Measurements from ENCODE around the gene ZNF133. TPM values are rescaled to one million over a fixed set of nuclear protein-coding genes. Genes with fewer than 3 reads are reported as not detected.

Gene ZNF133
- polyA plus RNA-seq, 1 donor from 2014 or later: 71.2 TPM

DNA sequence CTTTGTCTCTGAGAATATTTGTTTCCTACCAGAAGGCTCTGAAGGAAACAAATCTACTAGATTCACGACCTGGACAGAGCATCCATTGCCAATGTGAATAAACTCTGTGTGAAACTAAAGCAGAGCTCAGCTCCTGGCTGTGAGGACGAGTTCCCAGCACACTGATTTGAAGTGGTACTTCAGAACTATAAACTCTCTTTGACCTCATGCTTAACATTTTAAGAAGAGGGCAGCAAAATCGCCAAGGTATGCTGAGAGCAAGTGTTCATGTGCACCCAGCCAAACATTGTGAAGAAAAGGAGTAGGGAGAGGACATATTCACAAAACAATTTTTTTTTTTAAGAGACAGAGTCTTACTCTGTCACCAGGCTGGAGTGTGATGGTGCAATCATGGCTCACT, 33.7 kb upstream of the ZNF133 start:
- H3K79me2 ChIP-seq (replicated peaks; ENCODE audit: insufficient read depth, low read length): no peaks in the 10 kb centered on the region
- no peaks in the 10 kb centered on the region for H3F3A ChIP-seq (ENCODE audit: insufficient read depth, low read length, poor library complexity, severe bottlenecking)
- H2AFZ ChIP-seq (ENCODE audit: low read depth, low read length): no peak overlapping the region
- no peak overlapping the region for H3K27ac ChIP-seq (ENCODE audit: low read length)
- H3K36me3 ChIP-seq (ENCODE audit: insufficient read depth, low read length): no peaks in the 10 kb centered on the region
- H4K20me1 ChIP-seq (ENCODE audit: insufficient read depth): no peaks in the 10 kb centered on the region
- no peaks in the 10 kb centered on the region for H3K9me3 ChIP-seq (ENCODE audit: low read length)
- H3K4me2 ChIP-seq (ENCODE audit: low read length): no peak overlapping the region
- no peak overlapping the region for H3K9ac ChIP-seq (ENCODE audit: low read length)
- no peaks in the 10 kb centered on the region for H3K9me2 ChIP-seq (ENCODE audit: insufficient read depth, low read length)
- H3K4me3 ChIP-seq (ENCODE audit: low read length): no peak overlapping the region
- no peaks in the 10 kb centered on the region for H3K27me3 ChIP-seq (ENCODE audit: insufficient read depth, low read depth, low read length)
- TF ChIP-seq, protein P1, sequence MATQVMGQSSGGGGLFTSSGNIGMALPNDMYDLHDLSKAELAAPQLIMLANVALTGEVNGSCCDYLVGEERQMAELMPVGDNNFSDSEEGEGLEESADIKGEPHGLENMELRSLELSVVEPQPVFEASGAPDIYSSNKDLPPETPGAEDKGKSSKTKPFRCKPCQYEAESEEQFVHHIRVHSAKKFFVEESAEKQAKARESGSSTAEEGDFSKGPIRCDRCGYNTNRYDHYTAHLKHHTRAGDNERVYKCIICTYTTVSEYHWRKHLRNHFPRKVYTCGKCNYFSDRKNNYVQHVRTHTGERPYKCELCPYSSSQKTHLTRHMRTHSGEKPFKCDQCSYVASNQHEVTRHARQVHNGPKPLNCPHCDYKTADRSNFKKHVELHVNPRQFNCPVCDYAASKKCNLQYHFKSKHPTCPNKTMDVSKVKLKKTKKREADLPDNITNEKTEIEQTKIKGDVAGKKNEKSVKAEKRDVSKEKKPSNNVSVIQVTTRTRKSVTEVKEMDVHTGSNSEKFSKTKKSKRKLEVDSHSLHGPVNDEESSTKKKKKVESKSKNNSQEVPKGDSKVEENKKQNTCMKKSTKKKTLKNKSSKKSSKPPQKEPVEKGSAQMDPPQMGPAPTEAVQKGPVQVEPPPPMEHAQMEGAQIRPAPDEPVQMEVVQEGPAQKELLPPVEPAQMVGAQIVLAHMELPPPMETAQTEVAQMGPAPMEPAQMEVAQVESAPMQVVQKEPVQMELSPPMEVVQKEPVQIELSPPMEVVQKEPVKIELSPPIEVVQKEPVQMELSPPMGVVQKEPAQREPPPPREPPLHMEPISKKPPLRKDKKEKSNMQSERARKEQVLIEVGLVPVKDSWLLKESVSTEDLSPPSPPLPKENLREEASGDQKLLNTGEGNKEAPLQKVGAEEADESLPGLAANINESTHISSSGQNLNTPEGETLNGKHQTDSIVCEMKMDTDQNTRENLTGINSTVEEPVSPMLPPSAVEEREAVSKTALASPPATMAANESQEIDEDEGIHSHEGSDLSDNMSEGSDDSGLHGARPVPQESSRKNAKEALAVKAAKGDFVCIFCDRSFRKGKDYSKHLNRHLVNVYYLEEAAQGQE (IDR thresholded peaks at IDR 0.05; ENCODE audit: borderline replicate concordance): no peak
- TF ChIP-seq EZH2 (IDR thresholded peaks at IDR 0.05; ENCODE audit: borderline replicate concordance, insufficient read depth, low read length, poor library complexity, severe bottlenecking) (no peak), MXI1 (conservative IDR thresholded peaks at IDR 0.05; ENCODE audit: poor library complexity, severe bottlenecking) (no peak), POLR2AphosphoS5 (IDR thresholded peaks at IDR 0.05) (no peak)

DNA sequence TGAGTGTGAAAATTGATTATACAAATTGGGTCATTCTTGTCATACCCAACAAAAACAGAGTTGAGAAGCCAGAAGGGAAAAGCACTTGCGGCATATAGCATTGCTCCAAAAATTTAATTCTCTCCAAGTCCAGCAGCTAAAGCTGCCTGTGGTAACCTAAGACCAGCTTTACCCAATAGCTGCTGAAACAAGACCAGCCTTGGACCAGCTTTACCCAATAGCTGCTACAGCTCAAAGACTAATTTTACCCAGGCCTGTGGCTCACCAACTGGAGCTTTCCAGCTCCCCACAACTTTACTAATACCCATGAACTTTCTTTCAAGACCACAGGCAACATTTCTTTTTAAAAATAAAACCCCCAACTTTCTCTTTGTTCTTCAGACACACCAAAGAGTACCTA, 32.8 kb upstream of the ZNF133 start:
- TF ChIP-seq TAF1 (IDR thresholded peaks at IDR 0.05; ENCODE audit: low read depth) (no peak), SMC3 (conservative IDR thresholded peaks at IDR 0.05; ENCODE audit: poor library complexity) (no peak), EZH2 (IDR thresholded peaks at IDR 0.05; ENCODE audit: borderline replicate concordance, insufficient read depth, low read length, poor library complexity, severe bottlenecking) (no peak), EP300 (conservative IDR thresholded peaks at IDR 0.05; ENCODE audit: poor library complexity, severe bottlenecking) (no peak), POLR2AphosphoS5 (IDR thresholded peaks at IDR 0.05) (no peak), RAD21 (conservative IDR thresholded peaks at IDR 0.05) (no peak), MXI1 (conservative IDR thresholded peaks at IDR 0.05; ENCODE audit: poor library complexity, severe bottlenecking) (no peak)
- TF ChIP-seq, protein P2, sequence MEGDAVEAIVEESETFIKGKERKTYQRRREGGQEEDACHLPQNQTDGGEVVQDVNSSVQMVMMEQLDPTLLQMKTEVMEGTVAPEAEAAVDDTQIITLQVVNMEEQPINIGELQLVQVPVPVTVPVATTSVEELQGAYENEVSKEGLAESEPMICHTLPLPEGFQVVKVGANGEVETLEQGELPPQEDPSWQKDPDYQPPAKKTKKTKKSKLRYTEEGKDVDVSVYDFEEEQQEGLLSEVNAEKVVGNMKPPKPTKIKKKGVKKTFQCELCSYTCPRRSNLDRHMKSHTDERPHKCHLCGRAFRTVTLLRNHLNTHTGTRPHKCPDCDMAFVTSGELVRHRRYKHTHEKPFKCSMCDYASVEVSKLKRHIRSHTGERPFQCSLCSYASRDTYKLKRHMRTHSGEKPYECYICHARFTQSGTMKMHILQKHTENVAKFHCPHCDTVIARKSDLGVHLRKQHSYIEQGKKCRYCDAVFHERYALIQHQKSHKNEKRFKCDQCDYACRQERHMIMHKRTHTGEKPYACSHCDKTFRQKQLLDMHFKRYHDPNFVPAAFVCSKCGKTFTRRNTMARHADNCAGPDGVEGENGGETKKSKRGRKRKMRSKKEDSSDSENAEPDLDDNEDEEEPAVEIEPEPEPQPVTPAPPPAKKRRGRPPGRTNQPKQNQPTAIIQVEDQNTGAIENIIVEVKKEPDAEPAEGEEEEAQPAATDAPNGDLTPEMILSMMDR (IDR thresholded peaks at IDR 0.05; ENCODE audit: poor library complexity, severe bottlenecking): no peak
- TF ChIP-seq, protein P1 (IDR thresholded peaks at IDR 0.05; ENCODE audit: borderline replicate concordance): no peak

More for the DNA sequence above, 32.8 kb upstream of the ZNF133 start:
- Histone ChIP-seq H3K27me3 (ENCODE audit: insufficient read depth, low read depth, low read length) (no peaks in the 10 kb centered on the region), H3K9ac (ENCODE audit: low read length) (no peak overlapping the region), H3K79me2 (replicated peaks; ENCODE audit: insufficient read depth, low read length) (no peaks in the 10 kb centered on the region), H3K36me3 (ENCODE audit: insufficient read depth, low read length) (no peaks in the 10 kb centered on the region), H3K4me3 (ENCODE audit: low read length) (no peak overlapping the region), H3F3A (ENCODE audit: insufficient read depth, low read length, poor library complexity, severe bottlenecking) (no peaks in the 10 kb centered on the region), H2AFZ (ENCODE audit: low read depth, low read length) (no peak overlapping the region), H3K4me2 (ENCODE audit: low read length) (no peak overlapping the region), H3K9me2 (ENCODE audit: insufficient read depth, low read length) (no peaks in the 10 kb centered on the region), H3K9me3 (ENCODE audit: low read length) (no peaks in the 10 kb centered on the region), H4K20me1 (ENCODE audit: insufficient read depth) (no peaks in the 10 kb centered on the region), H3K27ac (ENCODE audit: low read length) (no peak overlapping the region)

All from neural cell (in vitro differentiated cells).